HPDE6-E6E7 (cell line): ENCODE measurements around the gene NPPA.
"Not testable (repeated sequence)": the region's sequence is repeated elsewhere in the genome, so short reads cannot be mapped to it uniquely, and the experiment has no call there.

Experiments
- DNase-seq: peaks from one replicate; pipeline ENCODE4 v3.0.0; 2011; ENCODE audit warnings: missing footprints; ENCODE audit errors: extremely low spot score

Gene NPPA

DNA sequence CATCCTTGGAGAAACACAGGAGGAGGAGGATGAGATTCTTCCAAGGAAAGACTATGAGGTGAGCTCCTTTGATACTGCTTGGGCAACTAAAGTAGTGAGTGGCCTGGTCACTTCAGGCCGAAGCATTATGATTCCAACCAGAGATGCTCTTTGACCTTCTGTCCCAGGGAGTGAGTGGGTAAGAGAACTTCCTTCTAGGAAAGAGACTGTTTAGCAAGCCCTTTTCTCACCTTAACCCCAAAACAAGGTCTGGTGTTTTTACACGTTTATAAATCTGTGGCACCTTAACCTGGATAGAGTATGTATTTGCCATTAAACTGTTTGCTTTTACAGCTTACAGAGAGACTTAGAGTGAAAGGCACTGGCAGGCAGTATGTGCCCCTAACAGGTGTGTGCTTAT is 40.5 kb downstream of the NPPA start:
- DNase-seq: no peak

DNA sequence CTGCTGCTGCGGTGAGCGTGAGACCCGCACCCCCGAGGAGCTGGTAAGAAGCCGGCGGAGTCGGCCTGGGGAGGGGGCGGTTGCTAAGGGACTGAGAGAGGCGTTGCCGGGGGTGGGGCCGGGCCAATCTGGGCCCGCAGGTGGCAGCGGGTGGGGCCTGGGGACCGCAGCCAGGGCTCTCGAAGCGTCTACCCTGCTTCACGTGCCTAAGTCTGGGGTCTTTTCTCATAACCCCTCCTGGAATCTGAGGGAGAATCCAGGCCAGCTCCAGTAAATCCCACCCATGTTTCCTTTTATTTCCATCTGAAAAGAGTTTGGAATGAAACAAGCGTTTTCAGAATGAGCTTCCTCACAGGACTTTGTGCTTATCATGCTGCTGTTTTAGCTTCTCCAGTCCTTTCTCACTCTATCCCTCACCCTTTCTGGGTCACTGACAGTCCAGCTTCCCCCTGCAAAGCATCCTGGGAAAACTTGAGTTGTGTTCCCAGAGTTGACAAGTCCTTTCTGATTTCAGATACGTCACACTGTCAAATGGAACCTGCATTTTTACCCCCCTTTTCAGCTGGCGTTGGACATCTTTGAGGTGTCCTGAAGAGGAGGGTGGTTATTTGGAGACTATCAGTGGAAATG is 41.2 kb downstream of the NPPA start:
- peak; percentile 71 for DNase-seq

DNA sequence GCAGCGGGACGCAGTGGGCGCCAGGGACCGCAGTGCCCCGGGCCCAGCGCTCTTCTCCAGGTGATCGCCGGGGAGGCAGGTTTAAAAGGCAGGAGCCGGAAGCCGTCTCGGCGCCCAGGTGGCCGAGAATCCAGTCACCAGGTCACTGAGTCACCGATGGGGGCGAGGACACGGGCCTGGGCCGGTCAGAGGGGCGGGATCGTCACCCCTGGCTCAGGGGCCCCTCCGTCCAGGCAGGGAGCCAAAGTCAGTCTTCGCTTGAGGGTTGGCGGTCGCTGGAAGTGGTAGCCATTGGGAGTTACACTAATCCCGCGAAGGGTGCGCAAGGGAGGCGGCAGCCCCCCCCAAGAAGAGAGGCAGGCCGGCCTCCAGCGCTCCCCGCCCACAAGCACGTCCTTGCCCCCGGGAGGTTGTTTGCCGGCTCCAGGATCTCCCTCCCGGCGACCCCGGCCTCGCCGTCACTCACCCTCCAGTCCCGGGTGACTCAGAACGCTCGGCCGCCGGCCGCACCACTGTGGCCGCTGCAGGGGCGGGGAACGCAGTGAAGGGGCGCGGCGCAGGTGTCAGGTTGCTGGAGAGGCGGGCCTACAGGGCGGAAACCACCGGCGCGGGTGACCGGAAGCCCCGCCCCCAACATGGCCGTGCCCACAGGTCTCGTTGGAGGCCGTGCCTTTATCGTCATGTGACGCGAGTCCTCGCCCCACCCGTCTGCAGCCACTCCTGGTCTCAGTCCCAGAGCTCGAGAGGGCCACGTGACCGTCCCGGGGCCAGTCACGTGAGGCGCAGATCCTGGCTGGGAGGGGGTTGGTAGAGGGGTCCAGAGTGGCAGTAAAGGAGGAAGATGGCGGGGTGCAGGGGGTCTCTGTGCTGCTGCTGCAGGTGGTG is 41.9 kb downstream of the NPPA start, which contains the start of the genes CLCN6 and MTHFR:
TSS of gene CLCN6 (plus strand) at position 770 of the 885 bp plus-strand sequence. CDS start at position 842, 72 bp downstream.
TSS of gene MTHFR (minus strand) at position 543 of the 885 bp plus-strand sequence. CDS start 2,848 bp downstream, outside the sequence.
- DNase-seq: peak; percentile 100

DNA sequence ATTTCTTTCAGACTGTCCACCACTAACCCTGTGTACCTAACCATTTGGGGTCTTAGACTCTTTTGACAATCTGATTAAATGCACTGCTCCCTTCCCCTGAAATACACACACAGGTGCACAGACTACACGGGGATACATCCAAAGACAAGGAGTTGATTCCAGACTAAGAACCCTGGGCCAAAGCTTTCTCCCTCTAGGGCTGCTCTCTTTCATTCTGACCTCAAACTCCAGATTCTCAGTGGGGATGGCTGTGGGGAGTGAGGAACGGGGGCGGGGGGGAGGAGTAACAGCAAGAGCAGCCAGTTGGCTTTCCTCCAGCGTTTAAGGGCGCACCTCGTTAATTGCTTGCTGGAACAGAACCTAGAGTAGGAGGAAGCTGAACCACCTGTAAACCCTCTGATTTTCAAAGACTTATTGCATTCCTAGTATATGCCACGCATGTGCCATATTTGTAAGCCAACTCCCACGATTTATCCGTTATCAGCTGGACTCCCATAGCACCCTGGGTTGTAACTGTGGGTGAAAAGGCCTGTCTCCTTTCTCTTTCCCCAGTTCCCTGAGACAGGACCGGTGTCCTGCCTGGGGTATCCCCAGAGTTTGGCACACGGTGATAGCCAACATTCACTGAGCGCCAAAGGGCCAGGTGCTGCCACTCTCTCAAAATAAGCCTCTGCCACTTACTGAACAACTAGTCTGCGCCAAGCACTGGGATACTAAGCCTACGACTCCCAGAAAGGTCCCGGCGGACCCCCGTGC is 42.7 kb downstream of the NPPA start:
- DNase-seq: no peak

DNA sequence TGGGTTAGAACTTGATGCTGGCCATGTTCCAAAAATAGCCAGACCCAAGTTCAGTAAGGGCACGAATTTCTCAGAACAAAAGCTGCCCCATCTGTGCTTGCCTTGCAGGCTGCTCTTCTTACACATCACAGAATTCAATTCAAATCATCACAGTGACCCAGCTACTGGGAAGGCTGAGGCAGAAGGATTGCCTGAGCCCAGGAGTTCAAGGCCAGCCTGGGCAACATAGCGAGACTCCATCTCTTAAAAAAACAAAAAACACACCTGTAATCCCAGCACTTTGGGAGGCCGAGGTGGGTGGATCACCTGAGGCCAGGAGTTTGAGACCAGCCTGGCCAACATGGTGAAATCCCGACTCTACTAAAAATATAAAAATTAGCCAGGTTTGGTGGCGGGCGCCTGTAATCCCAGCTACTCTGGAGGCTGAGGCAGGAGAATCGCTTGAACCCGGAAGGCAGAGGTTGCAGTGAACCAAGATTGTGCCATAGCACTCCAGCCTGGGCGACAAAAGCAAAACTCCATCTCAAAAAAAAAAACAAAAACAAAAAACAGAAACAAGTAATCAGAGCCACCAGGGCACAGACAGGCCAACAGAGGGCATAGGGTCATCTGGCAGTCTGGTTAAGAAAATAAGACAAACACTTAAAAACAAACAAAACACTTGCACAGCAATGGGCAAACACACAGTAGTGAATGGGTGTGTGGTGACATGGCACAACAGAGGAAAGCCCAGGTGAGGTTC is 43.5 kb downstream of the NPPA start:
- not testable (repeated sequence) for DNase-seq

DNA sequence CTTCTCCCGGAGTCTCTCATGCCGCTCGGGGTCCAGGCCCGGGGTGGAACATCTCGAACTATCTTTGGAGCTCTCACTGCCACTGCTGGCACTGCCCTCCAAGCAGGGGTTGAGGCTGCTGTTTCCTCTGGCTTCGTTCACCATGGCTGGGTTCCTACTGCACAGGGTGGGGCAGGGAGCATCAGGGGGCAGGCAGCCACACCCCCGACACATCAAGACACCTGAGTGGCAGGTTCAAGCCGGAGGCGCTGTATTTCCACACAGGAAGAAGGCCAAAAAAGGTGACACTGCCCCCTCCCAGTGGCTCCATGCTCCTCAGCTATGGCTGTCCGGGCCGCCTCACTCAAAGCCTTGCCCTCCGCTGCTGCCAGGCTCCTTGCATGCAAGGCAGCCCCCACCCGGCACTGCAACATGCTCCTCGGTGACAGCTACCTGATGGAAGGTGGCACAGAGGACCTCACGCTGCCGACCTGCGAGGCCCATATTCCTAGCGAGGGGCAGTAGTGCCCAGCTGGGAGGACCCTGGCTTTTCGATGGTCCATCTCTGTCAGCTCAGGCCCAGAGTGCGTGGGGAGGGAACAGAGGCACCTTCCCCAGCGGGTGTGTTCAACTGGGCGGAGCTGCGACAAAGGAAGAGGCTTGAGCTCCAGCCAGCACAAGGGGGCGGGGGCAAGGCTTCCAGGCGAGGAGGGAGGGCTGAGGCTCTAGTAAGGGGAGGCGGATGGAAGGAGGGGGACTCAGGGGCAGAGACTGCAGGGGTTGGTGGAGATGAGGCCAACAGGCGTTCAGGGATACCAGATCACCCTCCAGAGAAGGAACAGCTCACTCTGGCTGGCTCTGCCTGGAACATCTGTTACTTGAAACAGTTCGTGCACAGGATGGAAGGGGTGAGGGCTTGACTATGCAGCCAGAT is 44.4 kb downstream of the NPPA start:
- peak; percentile 84 for DNase-seq

DNA sequence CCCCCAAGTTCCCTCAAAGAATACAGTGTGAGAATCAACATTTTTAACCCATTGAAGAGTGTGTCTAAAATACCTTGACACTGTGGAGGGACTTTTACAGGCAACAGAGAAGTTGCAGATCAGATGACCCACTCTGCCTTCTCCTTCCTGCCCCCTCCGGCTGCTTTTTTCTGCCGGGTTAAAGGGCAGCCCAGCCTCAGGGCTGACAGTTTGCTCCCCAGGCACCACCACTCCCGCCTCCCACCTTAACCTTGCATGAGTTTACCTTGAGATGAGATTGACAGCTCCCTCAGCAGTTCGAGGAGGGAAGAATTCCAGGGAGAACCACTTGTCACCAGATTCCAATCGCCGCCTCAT is 45.0 kb downstream of the NPPA start:
- no peak for DNase-seq

DNA sequence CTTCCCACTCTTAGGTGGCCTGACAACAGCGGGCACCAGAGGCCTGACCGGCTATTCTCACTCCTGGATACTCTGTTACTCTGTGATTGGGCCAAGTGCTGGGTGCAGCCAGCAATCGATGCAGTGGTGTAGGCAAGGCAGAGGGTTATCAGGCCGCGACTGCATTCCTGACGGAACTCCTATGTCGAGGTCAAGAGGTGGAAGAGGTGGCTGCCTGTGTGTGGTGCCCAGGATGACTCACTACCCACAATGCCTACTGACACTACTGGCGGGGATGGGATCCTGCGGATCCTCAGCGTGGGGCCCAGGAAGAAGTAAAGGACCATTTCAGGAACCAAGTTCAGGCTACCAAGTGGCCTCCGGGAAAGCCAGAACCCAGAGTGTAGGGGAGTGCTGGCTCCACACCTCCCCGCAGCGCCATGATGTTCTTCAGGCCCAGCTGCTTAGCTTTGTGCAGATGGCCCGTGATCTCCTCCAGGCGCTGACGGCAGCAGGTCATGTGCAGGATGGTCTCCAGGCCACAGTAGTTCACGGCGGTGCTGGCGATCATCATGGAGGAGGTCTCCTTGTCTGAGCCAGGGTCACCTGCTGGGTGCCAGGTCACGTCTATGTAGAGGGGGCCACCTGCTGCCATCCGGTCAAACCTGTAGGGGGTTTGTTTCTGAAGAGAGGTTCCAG is 46.7 kb downstream of the NPPA start:
- no peak for DNase-seq

DNA sequence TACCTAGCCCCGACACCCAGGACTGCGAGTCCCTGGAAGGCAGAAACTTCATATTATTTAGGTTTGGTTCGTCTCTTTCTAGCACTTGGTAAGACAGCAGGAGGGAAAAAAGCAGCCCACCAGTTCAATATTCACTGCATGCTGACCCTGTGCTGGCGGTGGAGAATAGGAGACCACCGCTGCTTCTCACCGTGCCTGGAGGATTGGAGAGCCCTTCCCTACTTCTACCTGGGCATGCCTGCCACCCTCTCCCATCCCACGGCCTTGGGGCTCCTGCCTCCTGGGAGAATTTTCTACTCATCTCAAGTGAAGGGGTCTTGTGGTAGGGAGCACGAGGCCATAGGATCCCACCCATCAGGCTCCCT is 47.2 kb downstream of the NPPA start:
- DNase-seq: no peak

DNA sequence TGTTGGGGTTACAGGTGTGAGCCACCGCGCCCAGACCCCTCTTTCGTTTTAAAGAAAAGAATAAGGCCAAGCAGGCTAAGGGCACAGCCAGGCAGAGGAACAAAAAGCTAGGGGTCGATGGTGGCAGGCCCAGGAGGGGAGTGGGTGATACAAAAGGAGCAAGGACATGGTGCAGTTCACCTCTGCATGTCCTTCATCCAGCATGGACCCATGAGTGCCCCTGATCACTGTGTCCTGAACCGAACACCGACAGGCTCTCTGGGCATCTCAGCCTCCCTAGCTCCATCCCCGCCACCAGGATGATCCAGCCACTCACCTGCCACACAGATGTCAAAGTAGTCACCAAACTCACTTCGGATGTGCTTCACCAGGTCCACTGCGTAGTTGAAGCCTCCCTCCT is 47.7 kb downstream of the NPPA start:
- DNase-seq: no peak

DNA sequence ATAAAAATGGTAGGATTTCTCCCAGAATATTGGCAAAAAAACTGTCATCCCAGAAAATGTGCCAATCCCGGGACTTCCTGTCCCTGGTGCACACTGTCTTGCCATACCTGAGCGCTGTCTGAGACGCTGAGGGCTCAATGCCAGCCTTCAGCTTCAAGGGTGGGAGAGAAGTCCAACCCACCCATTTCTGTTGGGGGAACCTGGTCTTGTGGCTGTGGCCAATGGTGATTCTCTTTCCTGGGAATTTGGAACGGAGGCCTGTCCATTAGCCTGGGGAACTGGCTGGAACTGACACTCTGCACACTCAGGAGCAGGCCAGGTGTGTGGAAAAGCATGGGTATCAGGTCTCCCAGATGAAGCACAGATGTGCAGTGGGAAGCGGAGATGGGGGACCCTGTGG is 48.5 kb downstream of the NPPA start:
- no peak for DNase-seq

DNA sequence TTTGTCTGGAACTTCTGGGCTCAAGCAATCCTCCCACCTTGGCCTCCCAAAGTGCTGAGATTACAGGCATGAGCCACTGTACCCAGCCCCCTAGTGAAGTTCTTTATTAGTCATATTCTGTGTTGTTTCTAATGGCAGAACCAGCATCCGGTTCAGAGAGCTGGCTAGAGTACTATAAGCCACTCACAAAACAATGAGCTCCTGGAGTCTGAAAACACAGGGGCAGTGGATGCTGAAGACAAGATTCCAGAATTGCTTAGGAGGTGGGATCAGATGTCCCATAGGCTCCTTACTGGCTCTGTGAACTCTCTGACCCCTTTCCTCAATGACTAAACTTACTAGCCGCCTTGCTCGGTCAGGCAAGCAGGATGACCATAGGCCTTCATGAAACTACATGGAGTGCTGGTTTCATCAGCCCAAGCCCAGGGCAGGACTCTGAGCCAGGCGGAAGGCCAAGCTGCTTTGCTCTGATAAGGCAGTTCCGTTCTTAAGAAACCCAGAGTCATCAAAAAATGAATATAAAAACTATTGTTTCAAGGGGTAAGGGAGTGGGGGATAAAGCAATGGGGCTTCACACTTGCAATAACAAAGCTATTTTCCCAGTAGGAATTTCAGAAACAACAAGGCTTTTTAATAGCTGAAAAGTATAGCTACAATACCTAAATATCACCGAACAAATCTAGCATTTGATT is 49.9 kb downstream of the NPPA start:
- no peak for DNase-seq

DNA sequence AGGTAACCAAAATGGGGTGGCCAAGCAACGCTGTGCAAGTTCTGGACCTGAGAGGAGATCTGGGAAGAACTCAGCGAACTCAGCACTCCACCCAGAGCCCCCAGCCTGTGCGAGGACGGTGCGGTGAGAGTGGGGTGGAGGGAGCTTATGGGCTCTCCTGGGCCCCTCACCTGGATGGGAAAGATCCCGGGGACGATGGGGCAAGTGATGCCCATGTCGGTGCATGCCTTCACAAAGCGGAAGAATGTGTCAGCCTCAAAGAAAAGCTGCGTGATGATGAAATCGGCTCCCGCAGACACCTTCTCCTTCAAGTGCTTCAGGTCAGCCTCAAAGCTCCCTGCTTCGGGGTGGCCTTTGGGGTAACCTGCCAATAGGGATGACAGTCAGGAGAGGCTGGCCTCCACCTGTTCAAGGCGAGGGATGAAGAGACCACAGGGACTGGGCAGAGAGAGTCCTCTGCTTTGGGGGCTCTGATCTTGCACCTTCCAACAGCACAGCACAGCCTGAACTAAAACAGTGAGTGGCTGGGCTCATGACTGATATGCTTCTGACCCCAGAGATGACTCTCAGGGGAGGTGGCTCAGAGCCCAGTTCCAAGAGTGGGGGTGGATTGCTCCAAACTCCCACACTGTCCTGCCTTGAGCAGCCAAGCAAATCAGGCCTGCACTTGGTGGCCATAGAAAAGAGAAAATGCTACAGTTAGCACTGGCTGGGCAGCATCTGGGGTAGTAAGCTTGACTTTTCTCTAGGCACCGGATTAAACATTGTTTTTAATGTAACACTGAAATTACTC is 51.4 kb downstream of the NPPA start:
- DNase-seq: no peak
